Right ventricle myocardium inferior (tissue), 1 donor: ENCODE measurements around the gene CMSS1. TPM values are rescaled to one million over a fixed set of nuclear protein-coding genes. Genes with fewer than 3 reads are reported as not detected.

ENCODE experiments used
- ATAC-seq: fragments of 200-7000 bp; cut with Tn5 transposase; one replicate; pipeline ENCODE4 v1.9.1; 2020; ENCODE audit warnings: mild to moderate bottlenecking, moderate library complexity
- DNase-seq: peaks from one replicate; pipeline ENCODE4 v3.0.0; 2021; ENCODE audit errors: missing footprints
- intact Hi-C: fragments of 100-400 bp; cut with DNase I; formaldehyde crosslinking; loops from one replicate; pipeline ENCODE4 v1.11.0; 2022
- total RNA-seq: library from RNA; stranded (reverse); fragmentation: NEBNext Ultra II Directional; extraction: Animal tissue kit (Norgen Biotek cat#: 25700); gene quantifications from one replicate; pipeline ENCODE4 v1.2.1, GENCODE V29; 2021
- donor health status: DM: no; HTN: yes; CAD: no; lungs with severe emphysema.

The CMSS1 gene
- total RNA-seq, 1 donor from 2014 or later, result 37.0 TPM

- intact Hi-C loops, result no loop called here
- ATAC-seq (no peak), DNase-seq (no peak)
Measured at GRCh38 chr3:99984668-99985067, 167.0 kb downstream of the CMSS1 start.

- DNase-seq (no peak), ATAC-seq (no peak)
- intact Hi-C loops, result no loop called here
Measured at GRCh38 chr3:99990179-99990578, 172.5 kb downstream of the CMSS1 start.

GRCh38 chr3:99997293-99997692 is 179.6 kb downstream of the CMSS1 start:
- DNase-seq, result no peak
- intact Hi-C loops, result no loop called here
- no peak for ATAC-seq

- no peak for ATAC-seq
- DNase-seq, result no peak
- intact Hi-C loops, result no loop called here
Measured at GRCh38 chr3:99999536-99999935, 181.9 kb downstream of the CMSS1 start.

GRCh38 chr3:100001083-100001482 is 183.4 kb downstream of the CMSS1 start:
- no peak for ATAC-seq
- intact Hi-C loops, result no loop called here
- DNase-seq, result no peak

GRCh38 chr3:100001526-100002270 is 184.0 kb downstream of the CMSS1 start:
- ATAC-seq (no peak), DNase-seq (peak; percentile 60)
- intact Hi-C loops, result no loop called here

GRCh38 chr3:100002599-100003350 is 185.1 kb downstream of the CMSS1 start:
- no peak for ATAC-seq
- DNase-seq, result no peak
- intact Hi-C loops, result no loop called here

- intact Hi-C loops, result no loop called here
- DNase-seq (no peak), ATAC-seq (no peak)
Measured at GRCh38 chr3:100003609-100004503, 186.2 kb downstream of the CMSS1 start.

GRCh38 chr3:100004931-100005330 is 187.3 kb downstream of the CMSS1 start:
- intact Hi-C loops, result loop anchor here (5.0 kb wide), 3 partner anchors 37 to 163 kb away; no protein-coding TSS in a partner anchor
- DNase-seq (no peak), ATAC-seq (no peak)

GRCh38 chr3:100005665-100006393 is 188.2 kb downstream of the CMSS1 start:
- intact Hi-C loops, result loop anchor here (2.0 to 5.0 kb wide), 4 partner anchors 36 to 164 kb away; no protein-coding TSS in a partner anchor

GRCh38 chr3:100006570-100007271 is 189.1 kb downstream of the CMSS1 start:
- DNase-seq (no peak), ATAC-seq (peak; percentile 33)
- intact Hi-C loops, result loop anchor here (2.0 to 5.0 kb wide), 4 partner anchors 36 to 164 kb away; no protein-coding TSS in a partner anchor

More at GRCh38 chr3:100005665-100006393, 188.2 kb downstream of the CMSS1 start:
- DNase-seq (no peak), ATAC-seq (no peak)

- ATAC-seq (no peak), DNase-seq (no peak)
- intact Hi-C loops, result loop anchor here (2.0 to 5.0 kb wide), 4 partner anchors 35 to 165 kb away; no protein-coding TSS in a partner anchor
Measured at GRCh38 chr3:100007313-100007712, 189.7 kb downstream of the CMSS1 start.

- no peak for DNase-seq
- intact Hi-C loops, result loop anchor here (5.0 kb wide), 3 partner anchors 34 to 166 kb away; no protein-coding TSS in a partner anchor
- ATAC-seq, result no peak
Measured at GRCh38 chr3:100008081-100008698, 190.5 kb downstream of the CMSS1 start.

- intact Hi-C loops, result loop anchor here (5.0 kb wide), 3 partner anchors 33 to 167 kb away; no protein-coding TSS in a partner anchor
- DNase-seq, result no peak
- no peak for ATAC-seq
Measured at GRCh38 chr3:100009276-100010086, 191.8 kb downstream of the CMSS1 start.

GRCh38 chr3:100010087-100010417 is 192.4 kb downstream of the CMSS1 start:
- intact Hi-C loops, result no loop called here
- no peak for ATAC-seq

GRCh38 chr3:100018806-100019205 is 201.1 kb downstream of the CMSS1 start:
- ATAC-seq (no peak), DNase-seq (no peak)
- intact Hi-C loops, result no loop called here

More at GRCh38 chr3:100010087-100010417, 192.4 kb downstream of the CMSS1 start:
- no peak for DNase-seq
